T-cell (primary cell): ENCODE data around the gene NINL. TPM values are rescaled to one million over a fixed set of nuclear protein-coding genes. Genes with fewer than 3 reads are reported as not detected.
"Not testable (repeated sequence)": the region's sequence is repeated elsewhere in the genome, so short reads cannot be mapped to it uniquely, and the experiment has no call there.

Experiments
- ATAC-seq, 4 experiments: fragments of 200-7000 bp in 3 of 4; fragments of 150-1000 bp in 1 of 4; cut with Tn5 transposase; replicated peaks in 1 of 4; 1 replicate in 3 of 4; 2 replicates in 1 of 4; pipeline ENCODE4 v1.10.0; 2021; ENCODE audit warnings: moderate library complexity in 3 of 4, mild to moderate bottlenecking in 2 of 4, moderate number of reproducible peaks in 1 of 4
- CTCF ChIA-PET, 2 donors: fragments of 300-600 bp; sonication (Branson Sonifier 250); formaldehyde crosslinking; loops; one replicate each; lab custom pipeline; 2022; ENCODE audit warnings: antibody characterized with exemption in 2 of 2; lab: Charles Lee
- POLR2A ChIA-PET, 2 donors: fragments of 300-600 bp; sonication (Branson Sonifier 250); formaldehyde crosslinking; loops; one replicate each; lab custom pipeline; 2022; ENCODE audit warnings: antibody characterized with exemption in 2 of 2; lab: Charles Lee
- DNase-seq, 35 experiments: peaks; one replicate each; pipeline versions ENCODE4 v3.0.0 to v3.0.0-alpha.2; 2013 to 2023
- H3K27ac ChIP-seq: one replicate; pipeline ENCODE4 v1.5.1; 2013; ENCODE audit warnings: low read length
- H3K27me3 ChIP-seq, 2 experiments: replicated peaks in 1 of 2; 1 replicate in 1 of 2; 2 replicates in 1 of 2; pipeline versions ENCODE4 v1.6.1 to v1.7.0; 2013; ENCODE audit warnings: low read length in 1 of 2, mixed read lengths in 1 of 2; ENCODE audit not compliant: control insufficient read depth in 2 of 2, insufficient read depth in 2 of 2; ENCODE audit errors: extremely low read depth in 1 of 2
- H3K36me3 ChIP-seq, 2 donors: 1 replicate in 1 of 2; 2 replicates in 1 of 2; pipeline versions ENCODE4 v1.6.1 to v1.7.0; 2013; ENCODE audit warnings: low read length in 1 of 2; ENCODE audit not compliant: control insufficient read depth in 2 of 2, insufficient read depth in 1 of 2; ENCODE audit errors: extremely low read depth in 1 of 2
- H3K4me1 ChIP-seq, 2 experiments: 1 replicate in 1 of 2; 2 replicates in 1 of 2; pipeline versions ENCODE4 v1.6.1 to v1.7.0; 2013; ENCODE audit warnings: low read length in 2 of 2, mixed read lengths in 1 of 2; ENCODE audit not compliant: insufficient read depth in 2 of 2, control insufficient read depth in 1 of 2; ENCODE audit errors: extremely low read depth in 1 of 2
- H3K4me3 ChIP-seq, 2 donors: 1 replicate in 1 of 2; 2 replicates in 1 of 2; pipeline versions ENCODE4 v1.5.1 to v1.7.0; 2013; ENCODE audit warnings: mild to moderate bottlenecking in 2 of 2, low read length in 1 of 2, moderate library complexity in 1 of 2; ENCODE audit not compliant: control insufficient read depth in 1 of 2; ENCODE audit errors: extremely low read depth in 1 of 2
- H3K9me3 ChIP-seq: 2 replicates; pipeline ENCODE4 v1.7.0; 2013
- H3K27ac Mint-ChIP-seq, 2 donors: one replicate each; pipeline ENCODE4 v1.8.0; 2020 to 2021; ENCODE audit warnings: mild to moderate bottlenecking in 2 of 2, mixed read lengths in 2 of 2
- H3K27me3 Mint-ChIP-seq, 2 donors: one replicate each; pipeline ENCODE4 v1.8.0; 2021 to 2022; ENCODE audit warnings: mixed read lengths in 2 of 2
- H3K36me3 Mint-ChIP-seq: one replicate; pipeline ENCODE4 v1.8.0; 2021; ENCODE audit warnings: mixed read lengths
- H3K4me1 Mint-ChIP-seq, 3 donors: one replicate each; pipeline ENCODE4 v1.8.0; 2020 to 2022; ENCODE audit warnings: mixed read lengths in 3 of 3, mild to moderate bottlenecking in 1 of 3
- H3K4me3 Mint-ChIP-seq, 3 donors: one replicate each; pipeline ENCODE4 v1.8.0; 2020 to 2022; ENCODE audit warnings: mild to moderate bottlenecking in 3 of 3, mixed read lengths in 3 of 3, moderate library complexity in 3 of 3
- H3K9me3 Mint-ChIP-seq, 3 donors: one replicate each; pipeline ENCODE4 v1.8.0; 2020 to 2022; ENCODE audit warnings: mixed read lengths in 3 of 3
- WGBS: methylation state at CpG from one replicate; pipeline ENCODE4 v1.1.5; 2013; ENCODE audit warnings: missing lambda C conversion rate; ENCODE audit not compliant: insufficient coverage; 5-methylcytosine and 5-hydroxymethylcytosine counted together
- total RNA-seq, 35 experiments: library from RNA in 6 of 35; stranded (reverse) in 6 of 35; fragments of 120-200 nt in 1 of 35; gene quantifications; one replicate each; pipeline versions ENCODE4 v1.2.1 to v1.2.4 and lab custom pipeline; 2013 to 2026

Gene NINL
- total RNA-seq, 5 donors from 2014 or later (not counting 1 experiment from before 2014, with no cell fraction given): 1.3 to 4.8 (median 2.7) TPM

- H3K27me3 Mint-ChIP-seq: peaks cover 9 to 15% of the 10 kb centered on the region in 2 donors
- no peak overlapping the region for H3K4me3 Mint-ChIP-seq
- H3K27me3 ChIP-seq: peaks cover 0 to 16% of the 10 kb centered on the region in 2 experiments
- no peaks in the 10 kb centered on the region for H3K9me3 ChIP-seq
- peaks cover 0 to 11% of the 10 kb centered on the region in 2 experiments for H3K4me1 ChIP-seq
- peaks cover 6 to 9% (median 7%) of the 10 kb centered on the region in 3 donors for H3K4me1 Mint-ChIP-seq
- no peak overlapping the region for H3K4me3 ChIP-seq
- ChIA-PET POLR2A (no interaction called here), CTCF (no interaction called here)
- ATAC-seq (no peak), DNase-seq (no peak)
- H3K9me3 Mint-ChIP-seq: no peaks in the 10 kb centered on the region
- no peaks in the 10 kb centered on the region for H3K36me3 ChIP-seq
- H3K27ac ChIP-seq: no peak overlapping the region
- WGBS: 76% methylated on average over 7 of the region's 11 CpGs
- no peaks in the 10 kb centered on the region for H3K36me3 Mint-ChIP-seq
- H3K27ac Mint-ChIP-seq: no peak overlapping the region
Observed at GRCh38 chr20:25586877-25587276, 1.5 kb upstream of the NINL start.

GRCh38 chr20:25583607-25584006, 1.7 kb downstream of the NINL start:
- WGBS: 100% methylated on average over 2 of the region's 7 CpGs
- H3K4me1 Mint-ChIP-seq, H3K27ac ChIP-seq, CTCF ChIA-PET, H3K9me3 Mint-ChIP-seq, POLR2A ChIA-PET, H3K36me3 ChIP-seq, H3K36me3 Mint-ChIP-seq, DNase-seq, H3K9me3 ChIP-seq, ATAC-seq, H3K4me3 ChIP-seq: not testable (repeated sequence)
- Mint-ChIP-seq H3K27me3 (peaks cover 9 to 15% of the 10 kb centered on the region in 2 donors), H3K4me3 (peak overlapping the region; percentile 43 to 79 (median 56)), H3K27ac (peak overlapping the region in 1 of 2 donors; percentile 63)
- Histone ChIP-seq H3K27me3 (peaks cover 0 to 14% of the 10 kb centered on the region in 2 experiments), H3K4me1 (peaks cover 0 to 11% of the 10 kb centered on the region in 2 experiments)

GRCh38 chr20:25580711-25581110, 4.6 kb downstream of the NINL start:
- Histone ChIP-seq H3K4me3 (no peak overlapping the region), H3K27ac (no peak overlapping the region), H3K27me3 (peaks cover 0 to 18% of the 10 kb centered on the region in 2 experiments), H3K4me1 (peaks cover 0 to 9% of the 10 kb centered on the region in 2 experiments), H3K36me3 (no peaks in the 10 kb centered on the region), H3K9me3 (no peaks in the 10 kb centered on the region)
- Mint-ChIP-seq H3K4me1 (peaks cover 6 to 8% (median 7%) of the 10 kb centered on the region in 3 donors), H3K27ac (no peak overlapping the region), H3K9me3 (no peaks in the 10 kb centered on the region), H3K27me3 (peaks cover 9 to 20% of the 10 kb centered on the region in 2 donors), H3K4me3 (no peak overlapping the region), H3K36me3 (no peaks in the 10 kb centered on the region)
- 100% methylated on average over 1 of the region's 4 CpGs for WGBS
- ATAC-seq (no peak), DNase-seq (no peak)
- ChIA-PET CTCF (interaction anchor here (0.5 kb wide), 2 partner anchors 8 to 143 kb away, joined by 3 to 4 read pairs; no protein-coding TSS in a partner anchor), POLR2A (interaction anchor here in 1 of 2 donors (0.6 kb wide), 1 partner anchor 11 kb away, joined by 6 read pairs; no protein-coding TSS in a partner anchor)

GRCh38 chr20:25579081-25579770, 6.1 kb downstream of the NINL start:
- no peaks in the 10 kb centered on the region for H3K9me3 Mint-ChIP-seq
- Histone ChIP-seq H3K4me3 (no peak overlapping the region), H3K4me1 (no peaks in the 10 kb centered on the region), H3K36me3 (no peaks in the 10 kb centered on the region), H3K9me3 (no peaks in the 10 kb centered on the region), H3K27ac (no peak overlapping the region), H3K27me3 (peaks cover 0 to 11% of the 10 kb centered on the region in 2 experiments)
- no peak overlapping the region for H3K27ac Mint-ChIP-seq
- H3K4me3 Mint-ChIP-seq: no peak overlapping the region
- WGBS: 71% methylated on average over 8 of the region's 11 CpGs
- ChIA-PET CTCF (interaction anchor here in 1 of 2 donors (1.1 kb wide), 1 partner anchor 9 kb away, joined by 3 read pairs; no protein-coding TSS in a partner anchor), POLR2A (no interaction called here)
- no peak for ATAC-seq
- DNase-seq: no peak
- H3K36me3 Mint-ChIP-seq: no peaks in the 10 kb centered on the region
- H3K27me3 Mint-ChIP-seq: peaks cover 6 to 19% of the 10 kb centered on the region in 2 donors
- H3K4me1 Mint-ChIP-seq: peaks cover under 1 to 4% (median 2%) of the 10 kb centered on the region in 3 donors

GRCh38 chr20:25576783-25577530, 8.4 kb downstream of the NINL start:
- no peaks in the 10 kb centered on the region for H3K36me3 Mint-ChIP-seq

GRCh38 chr20:25574411-25574810, 10.9 kb downstream of the NINL start:
- ATAC-seq: no peak
- Histone ChIP-seq H3K27me3 (peaks cover 0 to 8% of the 10 kb centered on the region in 2 experiments), H3K4me3 (no peak overlapping the region), H3K27ac (no peak overlapping the region), H3K4me1 (no peaks in the 10 kb centered on the region), H3K9me3 (no peaks in the 10 kb centered on the region), H3K36me3 (no peaks in the 10 kb centered on the region)
- Mint-ChIP-seq H3K9me3 (no peaks in the 10 kb centered on the region), H3K27me3 (peaks cover 0 to 9% of the 10 kb centered on the region in 2 donors), H3K4me1 (no peaks in the 10 kb centered on the region), H3K36me3 (no peaks in the 10 kb centered on the region), H3K4me3 (no peak overlapping the region), H3K27ac (no peak overlapping the region)
- 89% methylated on average over 2 of the region's 3 CpGs for WGBS
- ChIA-PET POLR2A (interaction anchor here in 1 of 2 donors (0.6 kb wide), 1 partner anchor 570 kb away, joined by 4 read pairs; no protein-coding TSS in a partner anchor), CTCF (no interaction called here)
- DNase-seq: no peak

More at GRCh38 chr20:25576783-25577530, 8.4 kb downstream of the NINL start:
- ChIA-PET CTCF (no interaction called here), POLR2A (no interaction called here)
- no peak overlapping the region for H3K27ac Mint-ChIP-seq
- H3K27me3 Mint-ChIP-seq: peaks cover 0 to 9% of the 10 kb centered on the region in 2 donors
- Histone ChIP-seq H3K27ac (no peak overlapping the region), H3K27me3 (peaks cover 0 to 8% of the 10 kb centered on the region in 2 experiments), H3K4me1 (no peaks in the 10 kb centered on the region), H3K36me3 (no peaks in the 10 kb centered on the region), H3K9me3 (no peaks in the 10 kb centered on the region), H3K4me3 (no peak overlapping the region)
- 80% methylated on average over 13 of the region's 16 CpGs for WGBS
- no peak overlapping the region for H3K4me3 Mint-ChIP-seq
- ATAC-seq (no peak), DNase-seq (no peak)
- H3K9me3 Mint-ChIP-seq: no peaks in the 10 kb centered on the region
- no peaks in the 10 kb centered on the region for H3K4me1 Mint-ChIP-seq
